ENCODE results near the gene MARK4.
A peak's percentile ranks its signal among the peaks of the same experiment; 100 is the strongest.

Gene MARK4

DNA sequence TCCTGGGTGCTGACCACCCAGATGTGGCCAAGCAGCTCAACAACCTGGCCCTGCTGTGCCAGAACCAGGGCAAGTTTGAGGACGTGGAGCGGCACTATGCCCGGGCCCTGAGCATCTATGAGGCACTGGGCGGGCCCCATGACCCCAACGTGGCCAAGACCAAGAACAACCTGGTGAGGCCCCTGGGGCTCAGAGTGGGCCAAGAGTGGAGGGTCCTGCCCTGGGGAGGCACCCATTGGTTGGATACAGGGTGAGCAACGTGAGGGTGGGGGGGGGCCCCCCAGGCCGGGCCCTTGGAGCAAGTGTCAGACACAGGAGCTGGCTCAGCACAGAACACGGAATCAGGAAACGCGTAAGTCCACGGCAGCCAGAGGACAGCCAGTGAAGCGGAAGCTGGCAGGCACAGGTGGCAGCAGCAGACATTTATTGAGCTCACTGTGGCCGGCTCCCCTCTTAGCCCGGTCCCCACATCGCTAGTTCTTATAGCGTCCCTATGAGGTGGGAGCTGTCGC is 98.4 kb downstream of the MARK4 start:
- no peak for ATAC-seq
- TF ChIP-seq ZNF70 (CRISPR knock-in tag; IDR thresholded peaks at IDR 0.05) (no peak), TSHZ2 (CRISPR knock-in tag; IDR thresholded peaks at IDR 0.05) (no peak), ZNF8 (CRISPR knock-in tag; IDR thresholded peaks at IDR 0.05) (no peak), SNAI2 (CRISPR knock-in tag; IDR thresholded peaks at IDR 0.05) (no peak), OSR1 (CRISPR knock-in tag; IDR thresholded peaks at IDR 0.05) (no peak)
- TF ChIP-seq, protein P1, sequence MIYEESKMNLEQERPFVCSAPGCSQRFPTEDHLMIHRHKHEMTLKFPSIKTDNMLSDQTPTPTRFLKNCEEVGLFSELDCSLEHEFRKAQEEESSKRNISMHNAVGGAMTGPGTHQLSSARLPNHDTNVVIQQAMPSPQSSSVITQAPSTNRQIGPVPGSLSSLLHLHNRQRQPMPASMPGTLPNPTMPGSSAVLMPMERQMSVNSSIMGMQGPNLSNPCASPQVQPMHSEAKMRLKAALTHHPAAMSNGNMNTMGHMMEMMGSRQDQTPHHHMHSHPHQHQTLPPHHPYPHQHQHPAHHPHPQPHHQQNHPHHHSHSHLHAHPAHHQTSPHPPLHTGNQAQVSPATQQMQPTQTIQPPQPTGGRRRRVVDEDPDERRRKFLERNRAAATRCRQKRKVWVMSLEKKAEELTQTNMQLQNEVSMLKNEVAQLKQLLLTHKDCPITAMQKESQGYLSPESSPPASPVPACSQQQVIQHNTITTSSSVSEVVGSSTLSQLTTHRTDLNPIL (CRISPR knock-in tag; IDR thresholded peaks at IDR 0.05; ENCODE audit: low read depth) = no peak

DNA sequence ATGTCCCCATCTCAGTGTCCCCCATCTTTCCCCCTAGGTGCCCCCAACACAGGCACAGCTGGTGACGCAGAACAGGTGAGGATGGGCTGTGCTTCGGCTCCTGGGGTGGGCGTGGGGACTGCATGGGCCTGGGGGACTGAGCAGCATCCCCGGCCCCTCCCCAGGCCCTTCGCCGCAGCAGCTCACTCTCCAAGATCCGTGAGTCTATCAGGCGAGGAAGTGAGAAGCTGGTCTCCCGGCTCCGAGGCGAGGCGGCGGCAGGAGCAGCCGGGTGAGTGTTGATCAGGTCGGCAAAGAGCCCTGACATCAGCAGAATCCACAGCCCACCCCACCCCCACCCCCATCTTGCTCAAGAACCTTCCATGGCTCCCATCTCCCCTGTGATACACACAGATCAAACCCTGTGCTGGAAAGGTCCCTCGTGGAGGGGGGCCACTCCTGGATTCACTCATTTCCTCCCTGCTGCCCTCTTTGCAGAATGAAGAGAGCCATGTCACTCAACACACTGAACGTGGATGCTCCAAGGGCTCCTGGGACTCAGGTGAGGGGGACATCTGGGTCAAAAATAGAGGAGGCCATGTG is 99.5 kb downstream of the MARK4 start:
- no peak for ATAC-seq
- TF ChIP-seq PPARA (CRISPR knock-in tag; IDR thresholded peaks at IDR 0.05; ENCODE audit: borderline replicate concordance) = no peak
- no peak for TF ChIP-seq SNAI2 (CRISPR knock-in tag; IDR thresholded peaks at IDR 0.05)
- TF ChIP-seq ISL1 (CRISPR knock-in tag; IDR thresholded peaks at IDR 0.05) = no peak

GRCh38 chr19:45351401-45351952 is 100.4 kb downstream of the MARK4 start:
- no peak for ATAC-seq
- no peak for TF ChIP-seq SNAI2 (CRISPR knock-in tag; IDR thresholded peaks at IDR 0.05)
- no peak for TF ChIP-seq ZNF8 (CRISPR knock-in tag; IDR thresholded peaks at IDR 0.05)
- TF ChIP-seq TCF4 (CRISPR knock-in tag; IDR thresholded peaks at IDR 0.05; ENCODE audit: borderline replicate concordance) = no peak
- TF ChIP-seq ZC3H10 (CRISPR knock-in tag; IDR thresholded peaks at IDR 0.05) = no peak
- no peak for TF ChIP-seq OSR1 (CRISPR knock-in tag; IDR thresholded peaks at IDR 0.05)
- no peak for TF ChIP-seq BACH2 (CRISPR knock-in tag; IDR thresholded peaks at IDR 0.05; ENCODE audit: borderline replicate concordance)

- TF ChIP-seq ZC3H10 (CRISPR knock-in tag; IDR thresholded peaks at IDR 0.05) (no peak), ISL1 (CRISPR knock-in tag; IDR thresholded peaks at IDR 0.05) (no peak), ZFP3 (CRISPR knock-in tag; IDR thresholded peaks at IDR 0.05) (no peak), ESRRG (CRISPR knock-in tag; IDR thresholded peaks at IDR 0.05) (no peak), TCF4 (CRISPR knock-in tag; IDR thresholded peaks at IDR 0.05; ENCODE audit: borderline replicate concordance) (no peak)
Measured at GRCh38 chr19:45352062-45352461, 101.0 kb downstream of the MARK4 start.

DNA sequence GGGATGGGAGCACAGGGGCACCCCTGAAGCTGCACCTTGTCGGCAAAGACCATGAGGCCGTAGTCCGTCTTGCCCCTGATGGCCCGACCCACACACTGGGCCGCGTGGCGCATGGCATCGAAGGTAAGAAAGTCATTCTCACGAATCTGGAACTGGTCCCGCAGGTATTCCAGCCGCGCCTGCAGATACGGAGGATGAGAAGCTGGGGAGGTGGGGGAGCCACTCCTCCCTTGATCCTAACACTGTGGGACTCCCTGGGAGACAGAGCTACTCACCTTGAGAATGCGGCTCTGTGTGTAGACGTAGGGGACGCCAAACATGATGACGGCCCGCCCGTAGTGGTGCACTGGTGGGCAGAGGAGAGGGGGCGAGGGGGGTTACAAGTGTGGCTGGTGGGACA is 101.4 kb downstream of the MARK4 start:
- TF ChIP-seq ESRRG (CRISPR knock-in tag; IDR thresholded peaks at IDR 0.05) = no peak
- TF ChIP-seq PATZ1 (CRISPR knock-in tag; IDR thresholded peaks at IDR 0.05; ENCODE audit: borderline replicate concordance) = no peak
- ATAC-seq = no peak

More at GRCh38 chr19:45352062-45352461, 101.0 kb downstream of the MARK4 start:
- ATAC-seq = no peak

- TF ChIP-seq TSHZ2 (CRISPR knock-in tag; IDR thresholded peaks at IDR 0.05) = no peak
- no peak for TF ChIP-seq ESRRG (CRISPR knock-in tag; IDR thresholded peaks at IDR 0.05)
- no peak for TF ChIP-seq TOX (CRISPR knock-in tag; IDR thresholded peaks at IDR 0.05; ENCODE audit: borderline replicate concordance)
- TF ChIP-seq, protein P1 (CRISPR knock-in tag; IDR thresholded peaks at IDR 0.05; ENCODE audit: low read depth) = no peak
- TF ChIP-seq CSDC2 (CRISPR knock-in tag; IDR thresholded peaks at IDR 0.05) = no peak
- no peak for TF ChIP-seq ZNF565 (CRISPR knock-in tag; conservative IDR thresholded peaks at IDR 0.05; ENCODE audit: low read depth)
- TF ChIP-seq SNAI2 (CRISPR knock-in tag; IDR thresholded peaks at IDR 0.05) = no peak
- TF ChIP-seq ZC3H10 (CRISPR knock-in tag; IDR thresholded peaks at IDR 0.05) = no peak
- peak; percentile 17 for ATAC-seq
Measured at GRCh38 chr19:45352914-45353796, 102.1 kb downstream of the MARK4 start.
